NCI-H2196 (cell line): ENCODE measurements around the gene TMEM205.
A peak's percentile ranks its signal among the peaks of the same experiment; 100 is the strongest.
"Not testable (repeated sequence)": the region's sequence is repeated elsewhere in the genome, so short reads cannot be mapped to it uniquely, and the experiment has no call there.

ENCODE experiments used
- DNase-seq: peaks from one replicate; lab custom pipeline; 2025; ENCODE audit not compliant: unreplicated experiment; lab: John Stamatoyannopoulos, UW

TMEM205 gene

GRCh38 chr19:11346104-11346940, at the start of gene TMEM205, which contains the start of gene CCDC159:
Gene TMEM205 (minus strand): TSS chr19:11346268. CDS start chr19:11345619, 649 bp downstream.
Gene CCDC159 (plus strand): TSS chr19:11346519. CDS start chr19:11346607, 88 bp downstream.
- DNase-seq, result peak; percentile 99

- no peak for DNase-seq
Observed at GRCh38 chr19:11390933-11391680, 45.0 kb upstream of the TMEM205 start.

DNA sequence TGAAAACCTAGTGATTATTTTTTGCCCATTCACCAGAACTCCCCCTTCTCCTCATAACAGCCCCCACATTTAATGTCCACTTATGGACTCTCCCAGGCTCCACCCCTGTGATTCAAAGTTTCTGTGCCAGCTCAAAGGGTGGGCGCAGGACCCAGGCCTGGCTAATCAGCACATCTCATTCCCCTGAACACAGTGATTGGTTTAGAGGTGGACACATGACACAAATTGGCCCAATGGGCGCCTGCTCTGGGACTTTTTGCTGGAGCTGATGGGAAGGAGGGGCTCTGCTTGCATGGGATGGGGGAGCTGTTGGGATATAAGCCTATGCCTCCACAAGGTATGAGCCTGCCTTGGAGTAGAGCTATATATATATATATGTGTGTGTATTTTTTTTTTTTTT, 44.3 kb upstream of the TMEM205 start:
- DNase-seq, result no peak

- DNase-seq, result no peak
Observed at GRCh38 chr19:11387162-11388034, 41.3 kb upstream of the TMEM205 start.

- DNase-seq, result no peak
Observed at GRCh38 chr19:11384778-11385129, 38.7 kb upstream of the TMEM205 start.

GRCh38 chr19:11383706-11384048, 37.6 kb upstream of the TMEM205 start:
- DNase-seq, result no peak

DNA sequence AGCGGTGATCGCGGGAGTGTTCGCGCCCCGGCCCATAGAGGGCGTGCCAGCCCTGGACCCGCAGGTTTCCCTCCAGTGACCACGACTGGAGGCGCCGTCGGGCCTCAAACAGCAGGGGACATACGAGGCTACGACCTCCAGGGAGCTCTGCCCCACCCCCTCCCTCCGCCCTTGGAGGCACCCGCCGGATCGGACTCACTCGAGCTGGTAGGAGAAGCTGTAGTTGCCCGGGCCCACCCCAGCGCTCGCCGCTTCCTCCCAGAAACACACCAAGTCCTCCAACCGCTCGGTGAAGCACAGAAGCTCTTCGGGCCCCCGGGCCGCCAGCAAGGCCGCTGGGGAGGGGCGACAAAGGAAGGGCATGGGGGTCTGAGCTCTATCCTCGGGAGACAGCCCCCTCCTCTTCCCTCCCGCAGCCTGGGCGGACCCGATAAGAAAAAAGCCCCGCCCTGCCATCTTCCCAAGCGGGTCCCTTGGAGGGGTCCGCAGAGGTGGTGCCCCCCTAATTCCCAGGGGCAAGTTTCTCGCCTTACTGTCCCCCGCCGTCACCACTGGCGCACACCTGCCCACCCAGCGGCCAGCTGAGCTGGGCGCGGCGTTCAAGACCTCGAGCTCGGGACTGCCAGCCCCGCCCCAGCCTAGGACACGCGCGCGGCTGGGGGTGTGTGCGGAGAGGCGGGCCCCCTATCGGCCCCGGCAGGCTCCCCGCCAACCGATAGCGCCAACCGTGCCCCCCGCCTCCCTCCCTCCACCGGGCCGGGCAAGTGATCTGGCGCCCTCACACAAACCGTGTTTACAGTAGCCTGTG, 37.0 kb upstream of the TMEM205 start:
- peak; percentile 76 for DNase-seq

DNA sequence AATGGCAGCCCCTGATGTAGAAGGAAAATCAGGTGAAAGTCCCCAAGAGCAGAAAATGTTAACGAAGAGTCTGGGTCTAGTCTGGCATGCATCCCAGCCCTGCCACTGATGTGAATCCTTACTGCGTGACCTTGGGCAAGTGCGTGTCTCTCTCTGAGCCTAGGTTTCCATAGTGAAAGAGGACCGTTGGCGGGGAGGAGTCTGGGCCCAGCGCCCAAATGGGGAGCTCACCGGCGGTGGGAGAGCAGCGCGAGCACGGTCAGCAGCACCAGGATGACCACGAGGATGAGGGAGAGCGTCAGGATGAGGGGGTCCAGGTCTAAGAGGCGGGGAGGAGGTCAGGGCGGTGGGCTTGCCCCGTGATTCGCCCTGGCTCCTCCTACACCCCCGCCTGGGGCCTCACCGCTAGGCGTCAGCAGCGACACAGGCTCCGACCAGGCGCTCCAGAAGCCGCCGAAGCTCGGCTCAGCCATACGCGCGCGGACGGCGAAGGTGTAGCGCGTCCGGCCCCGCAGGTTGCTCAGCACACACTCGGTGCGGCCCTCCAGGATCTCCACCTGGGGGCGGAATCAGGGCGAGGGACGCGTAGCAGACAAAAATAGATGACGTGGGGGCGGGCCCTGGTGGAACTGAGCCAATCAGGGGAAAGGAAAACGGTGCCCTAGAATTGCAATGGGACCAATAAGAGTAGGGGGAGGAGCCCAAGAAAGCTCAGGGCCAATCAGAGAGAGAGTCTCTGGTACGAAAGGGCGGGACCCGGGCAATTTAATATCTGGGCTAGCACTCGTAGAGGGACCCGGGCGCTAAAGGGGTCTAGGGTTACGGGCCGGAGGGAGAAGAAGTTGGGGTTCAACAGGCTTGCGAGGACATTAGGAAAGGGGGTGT, 34.8 kb upstream of the TMEM205 start:
- peak; percentile 97 for DNase-seq

- DNase-seq, result no peak
Observed at GRCh38 chr19:11379857-11380350, 33.8 kb upstream of the TMEM205 start.

DNA sequence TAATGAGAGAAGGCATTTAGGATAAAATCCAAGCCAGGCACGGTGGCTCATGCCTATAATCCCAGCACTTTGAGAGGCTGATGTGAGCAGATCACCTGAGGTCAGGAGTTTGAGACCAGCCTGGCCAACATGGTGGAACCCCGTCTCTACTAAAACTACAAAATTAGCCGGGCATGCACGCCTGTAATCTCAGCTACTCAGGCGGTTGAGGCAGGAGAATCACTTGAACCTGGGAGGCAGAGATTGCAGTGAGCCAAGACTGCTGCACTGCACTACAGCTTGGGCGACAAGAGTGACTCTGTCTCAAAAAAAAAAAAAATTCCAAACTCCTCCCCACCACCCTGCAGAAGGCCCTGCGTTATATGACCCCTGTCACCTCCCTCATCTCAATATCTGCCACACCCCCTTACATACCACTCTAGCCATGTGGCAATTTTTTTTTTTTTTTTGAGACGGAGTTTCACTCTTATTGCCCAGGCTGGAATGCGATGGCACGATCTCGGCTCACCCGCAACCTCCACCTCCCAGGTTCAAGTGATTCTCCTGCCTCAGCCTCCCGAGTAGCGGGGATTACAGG, 33.3 kb upstream of the TMEM205 start:
- not testable (repeated sequence) for DNase-seq

GRCh38 chr19:11378319-11379189, 32.5 kb upstream of the TMEM205 start:
- peak; percentile 49 for DNase-seq

DNA sequence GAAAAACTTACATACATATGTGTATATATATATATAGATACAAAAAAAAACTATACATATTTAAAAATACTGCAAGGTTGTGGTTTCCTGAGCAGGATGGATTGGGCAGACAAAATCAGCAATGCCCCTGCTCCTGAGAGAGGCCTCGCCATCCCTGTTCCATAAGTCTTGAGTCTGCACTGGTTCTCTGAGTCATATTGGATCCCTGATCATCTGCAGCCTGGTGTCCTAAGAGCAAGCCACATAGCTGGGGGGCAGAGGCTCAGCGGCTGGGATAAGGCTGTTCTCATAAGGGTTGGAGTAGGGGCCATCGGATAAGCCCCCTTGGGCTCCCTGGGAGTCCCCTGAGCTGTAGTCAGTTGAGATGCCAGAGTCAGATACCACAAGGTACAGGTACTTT, 31.7 kb upstream of the TMEM205 start:
- DNase-seq, result no peak

- DNase-seq, result no peak
Observed at GRCh38 chr19:11377237-11377636, 31.2 kb upstream of the TMEM205 start.

- DNase-seq, result peak; percentile 58
Observed at GRCh38 chr19:11375143-11375948, 29.3 kb upstream of the TMEM205 start.

GRCh38 chr19:11374433-11375142, 28.5 kb upstream of the TMEM205 start, which contains the start of gene SWSAP1:
Gene SWSAP1 (plus strand): TSS chr19:11374666. CDS start chr19:11374681, 15 bp downstream.
- DNase-seq, result peak; percentile 99

DNA sequence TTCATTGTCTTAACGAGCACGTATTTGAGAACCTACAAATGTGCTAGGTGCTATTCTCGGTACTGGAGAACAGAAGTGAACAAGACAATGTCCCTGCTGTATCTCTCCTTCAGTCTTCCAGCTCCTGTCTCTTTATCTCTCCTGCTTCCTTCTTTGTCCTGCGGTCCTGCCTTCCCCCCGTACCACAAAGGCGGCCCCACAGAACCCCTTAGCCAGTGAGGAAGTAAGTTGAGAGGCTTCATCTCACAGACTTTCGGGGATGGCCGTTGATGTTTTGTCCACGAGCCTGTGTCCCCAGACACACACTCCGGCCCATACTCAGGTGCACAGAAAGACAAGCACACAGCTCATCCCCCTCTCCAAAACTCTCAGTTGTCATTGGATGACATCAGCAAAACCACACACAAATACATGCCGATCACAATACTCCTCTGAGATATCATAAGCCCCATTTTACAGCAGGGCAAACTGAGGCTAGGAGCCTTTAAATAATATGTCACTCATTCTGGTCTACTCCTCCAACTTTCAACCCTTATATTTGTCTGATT, 27.9 kb upstream of the TMEM205 start:
- DNase-seq, result no peak
